ENCODE measurements around the gene MSRB3.

DNA sequence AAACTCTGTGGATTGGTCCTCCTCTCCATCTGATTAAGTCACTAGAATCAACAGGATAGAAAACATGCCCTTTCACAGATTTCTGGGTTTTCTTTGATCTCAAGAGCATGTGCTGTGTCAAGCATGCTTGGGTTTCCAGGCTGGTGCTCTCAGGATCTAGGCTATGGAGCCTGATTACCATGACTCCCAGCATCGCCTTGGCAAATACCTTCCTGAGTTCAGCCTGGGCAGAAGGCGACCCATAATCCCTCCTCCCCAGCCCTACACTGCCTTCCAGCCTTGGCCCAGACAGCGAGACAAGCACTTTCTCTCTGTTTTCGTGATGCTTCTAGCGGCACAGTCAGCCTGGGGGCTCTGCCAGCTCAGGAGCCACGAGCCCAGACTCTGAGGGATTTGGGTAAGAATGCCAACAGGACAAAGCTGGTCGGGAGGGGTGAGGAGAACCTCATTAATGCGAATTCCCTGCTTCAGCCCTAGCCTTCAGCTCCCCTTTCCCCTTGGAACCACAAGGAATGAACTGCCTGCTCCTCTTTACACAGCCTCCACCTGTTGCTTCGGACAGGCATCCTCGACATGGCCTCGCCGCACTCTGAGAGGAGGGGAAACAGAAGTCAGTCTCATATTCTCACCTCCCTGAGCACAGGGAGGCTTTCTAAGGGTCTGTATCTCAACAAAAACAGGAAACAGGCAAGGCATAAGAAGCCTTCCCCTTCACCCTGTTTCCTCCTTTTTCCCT lies 227.1 kb downstream of the MSRB3 start:
- TF ChIP-seq PHF8 (conservative IDR thresholded peaks at IDR 0.05; ENCODE audit: low read depth, low read length) (no peak), ATF3 (IDR thresholded peaks at IDR 0.05; ENCODE audit: insufficient read depth, low read depth, low read length) (no peak), RAD21 (IDR thresholded peaks at IDR 0.05 in 1 of 2, conservative IDR thresholded peaks at IDR 0.05 in 1 of 2; ENCODE audit: low read depth in 2 of 2, low read length in 2 of 2) (no peak), FOSL1 (IDR thresholded peaks at IDR 0.05; ENCODE audit: insufficient read depth, low read depth, low read length) (no peak), POLR2A (IDR thresholded peaks at IDR 0.05; ENCODE audit: control extremely low read depth in 1 of 2, low read depth in 2 of 2, low read length in 2 of 2) (no peak), TAF7 (optimal IDR thresholded peaks at IDR 0.05; ENCODE audit: borderline replicate concordance, low read depth, low read length) (no peak), MAFK (IDR thresholded peaks at IDR 0.05; ENCODE audit: low read depth, low read length) (no peak)
- TF ChIP-seq, protein P1, sequence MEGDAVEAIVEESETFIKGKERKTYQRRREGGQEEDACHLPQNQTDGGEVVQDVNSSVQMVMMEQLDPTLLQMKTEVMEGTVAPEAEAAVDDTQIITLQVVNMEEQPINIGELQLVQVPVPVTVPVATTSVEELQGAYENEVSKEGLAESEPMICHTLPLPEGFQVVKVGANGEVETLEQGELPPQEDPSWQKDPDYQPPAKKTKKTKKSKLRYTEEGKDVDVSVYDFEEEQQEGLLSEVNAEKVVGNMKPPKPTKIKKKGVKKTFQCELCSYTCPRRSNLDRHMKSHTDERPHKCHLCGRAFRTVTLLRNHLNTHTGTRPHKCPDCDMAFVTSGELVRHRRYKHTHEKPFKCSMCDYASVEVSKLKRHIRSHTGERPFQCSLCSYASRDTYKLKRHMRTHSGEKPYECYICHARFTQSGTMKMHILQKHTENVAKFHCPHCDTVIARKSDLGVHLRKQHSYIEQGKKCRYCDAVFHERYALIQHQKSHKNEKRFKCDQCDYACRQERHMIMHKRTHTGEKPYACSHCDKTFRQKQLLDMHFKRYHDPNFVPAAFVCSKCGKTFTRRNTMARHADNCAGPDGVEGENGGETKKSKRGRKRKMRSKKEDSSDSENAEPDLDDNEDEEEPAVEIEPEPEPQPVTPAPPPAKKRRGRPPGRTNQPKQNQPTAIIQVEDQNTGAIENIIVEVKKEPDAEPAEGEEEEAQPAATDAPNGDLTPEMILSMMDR (IDR thresholded peaks at IDR 0.05; ENCODE audit: control extremely low read depth in 1 of 3, insufficient read depth in 1 of 3, low read depth in 1 of 3, low read length in 3 of 3), result no peak
